HG02759 (cell line): ENCODE data around the gene ECM2.

Experiments used
- ATAC-seq: cut with Tn5 transposase; IDR thresholded peaks from one replicate; pipeline ENCODE4 v1.9.1; 2021; ENCODE audit warnings: mild to moderate bottlenecking, moderate library complexity; ENCODE audit not compliant: unreplicated experiment

ECM2 gene

DNA sequence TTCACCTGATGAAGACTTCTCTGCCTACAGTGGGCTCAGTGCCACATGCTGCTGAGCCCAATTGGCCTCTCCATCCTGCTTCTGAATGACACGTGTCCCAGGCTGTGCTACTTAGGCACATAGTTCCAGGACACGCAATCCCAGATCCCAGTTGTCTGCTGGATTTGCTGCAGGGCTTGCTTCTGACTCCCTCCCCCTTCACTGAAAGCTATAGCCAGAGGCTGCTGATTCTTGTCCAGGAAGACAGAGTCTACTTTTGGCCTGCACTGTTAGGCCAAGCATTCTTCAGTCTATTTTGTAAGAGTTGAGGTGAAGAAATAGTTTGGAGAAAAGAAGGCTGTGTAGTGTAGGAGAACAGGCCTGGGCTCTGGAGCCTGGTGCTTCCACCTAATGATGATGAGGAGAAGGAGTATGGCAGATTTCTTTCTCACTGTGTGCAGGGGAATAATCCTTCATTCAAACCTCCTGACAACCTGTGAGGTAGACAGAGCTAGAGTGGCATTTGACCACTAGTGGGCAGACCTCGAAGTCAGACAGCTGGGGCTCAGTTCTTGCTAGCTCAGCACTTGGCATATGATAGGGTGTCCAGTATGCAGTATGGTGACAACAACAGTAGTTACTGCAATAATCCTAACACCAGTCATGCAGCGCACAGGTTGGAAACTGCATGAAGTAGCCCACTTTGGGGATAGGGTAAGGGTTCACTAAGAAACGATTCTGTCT lies 34.0 kb downstream of the ECM2 start:
- no peak for ATAC-seq

DNA sequence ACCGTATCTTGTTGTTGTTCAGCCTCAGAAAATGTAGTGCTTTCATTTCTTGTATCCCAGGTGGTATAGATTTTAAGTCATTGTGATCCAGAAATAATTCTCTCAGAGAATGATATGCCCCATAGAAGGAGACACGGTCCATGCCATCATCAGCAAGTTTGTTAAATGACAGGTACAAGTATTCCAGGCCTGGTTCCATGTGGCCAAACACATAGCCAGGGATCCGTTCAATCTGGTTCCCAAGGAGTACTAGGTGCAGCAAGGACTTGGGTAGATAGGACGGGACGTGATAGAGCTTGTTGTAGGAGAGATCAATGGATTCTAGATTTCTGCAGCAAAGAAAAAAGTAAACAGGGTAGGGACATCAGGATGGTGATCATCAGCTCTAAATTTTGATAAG lies 35.1 kb downstream of the ECM2 start:
- ATAC-seq = no peak

GRCh38 chr9:92499701-92500100 lies 36.1 kb downstream of the ECM2 start:
- no peak for ATAC-seq

GRCh38 chr9:92496396-92497176 lies 39.2 kb downstream of the ECM2 start:
- ATAC-seq = no peak

DNA sequence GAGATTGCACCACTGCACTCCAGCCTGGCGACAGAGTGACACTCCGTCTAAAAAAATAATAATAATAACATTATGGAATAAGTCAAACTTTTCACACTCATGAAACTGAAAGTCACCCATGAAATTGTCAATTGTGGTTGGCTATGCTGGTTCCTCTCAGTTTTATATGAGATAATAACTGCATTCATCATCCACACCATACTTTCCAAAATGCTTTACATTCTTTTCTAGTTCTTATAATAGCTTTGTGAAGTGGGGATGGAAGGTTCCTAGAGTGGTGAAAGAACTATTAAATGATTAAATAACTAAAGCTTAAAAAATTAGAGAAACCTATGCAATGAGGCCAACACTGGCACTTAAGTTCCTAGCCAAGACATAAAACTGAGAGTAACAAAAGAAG lies 40.9 kb downstream of the ECM2 start:
- no peak for ATAC-seq

- ATAC-seq = no peak
Observed at GRCh38 chr9:92493749-92494387, 41.9 kb downstream of the ECM2 start.

DNA sequence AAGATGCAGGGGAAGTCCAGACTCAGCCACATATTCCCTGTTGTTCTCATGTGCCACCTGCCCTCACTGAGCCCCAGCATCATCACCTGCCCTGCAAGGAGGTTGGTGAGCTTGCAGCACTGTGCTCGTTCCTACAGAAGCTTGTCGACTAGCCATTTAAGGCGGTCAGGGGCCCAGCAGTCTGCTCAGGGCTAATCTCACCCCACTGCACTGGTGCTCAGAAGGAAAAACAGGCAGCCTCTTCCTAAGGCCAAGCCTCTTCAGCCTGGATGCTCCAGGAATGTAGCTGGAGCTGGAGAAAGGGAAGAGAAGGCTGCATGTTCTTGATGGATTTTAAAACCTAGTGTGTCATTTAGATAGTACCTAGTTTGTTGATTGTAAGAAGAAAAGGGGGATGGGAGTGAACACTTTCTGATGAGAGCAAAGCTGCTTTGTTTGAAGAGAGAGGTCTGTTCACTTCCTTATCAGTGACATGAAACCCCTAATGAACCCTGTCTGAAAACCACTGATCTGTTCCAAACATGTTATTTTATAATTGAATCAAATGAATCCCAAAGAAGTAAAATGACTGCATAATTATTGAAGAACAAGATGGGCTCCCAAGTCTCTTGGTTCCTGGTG lies 42.9 kb downstream of the ECM2 start:
- no peak for ATAC-seq

DNA sequence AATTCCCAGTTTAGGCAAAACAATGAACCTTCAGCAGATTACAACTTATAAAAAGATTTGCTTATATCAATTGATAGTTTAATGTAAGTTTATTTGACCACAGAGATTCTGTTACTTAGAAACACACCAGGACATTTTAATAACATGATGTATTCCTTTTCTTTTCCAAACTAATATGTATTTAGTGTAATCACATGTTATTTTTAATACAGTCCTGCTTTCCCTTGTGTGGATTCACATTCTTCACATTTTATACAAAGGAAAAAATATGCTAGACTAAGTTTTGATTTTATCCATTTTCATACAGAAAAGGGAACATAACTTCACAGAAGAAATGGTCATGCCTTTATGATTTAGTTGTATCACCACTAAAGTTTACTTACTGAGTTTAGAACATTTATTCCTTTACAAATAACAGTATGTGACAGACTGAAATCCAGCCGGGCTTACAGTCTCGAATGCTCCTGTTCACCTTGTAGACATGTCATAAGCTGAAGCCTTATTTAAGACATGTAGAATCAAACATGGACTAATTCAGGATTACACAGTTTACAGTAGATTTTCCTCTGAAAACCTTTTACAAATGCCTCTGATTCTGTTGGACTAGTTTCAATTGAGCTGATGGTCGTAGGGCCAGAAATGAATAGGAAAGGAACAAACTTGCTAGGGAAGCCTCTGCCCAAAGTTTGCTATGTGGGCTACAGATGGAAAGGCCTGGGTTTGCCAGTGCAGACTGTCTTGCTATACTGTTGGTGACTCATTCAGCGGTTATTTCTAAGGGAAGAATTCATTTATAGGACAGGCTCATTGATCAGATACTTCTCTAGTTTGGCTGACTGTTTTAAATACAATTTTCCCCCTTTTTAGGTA lies 46.9 kb downstream of the ECM2 start:
- ATAC-seq = no peak

DNA sequence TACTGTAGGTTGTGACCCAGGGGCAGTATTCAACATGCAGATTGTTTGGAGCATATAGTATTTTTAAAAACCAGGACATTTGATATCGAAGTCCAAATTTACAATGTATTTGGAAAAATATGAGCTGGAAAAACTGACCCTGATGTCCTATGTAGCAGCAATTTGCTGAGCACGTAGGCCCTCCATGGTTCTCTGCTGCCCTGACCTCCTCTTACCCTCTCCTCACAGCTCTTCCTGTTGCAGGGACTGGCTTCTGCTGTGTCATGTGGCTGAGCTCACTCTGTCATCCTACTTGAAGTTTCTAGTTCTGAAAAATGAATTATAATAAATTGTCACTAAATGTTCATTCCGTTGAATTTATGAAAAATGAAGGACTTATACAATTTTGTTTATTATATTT lies 49.4 kb downstream of the ECM2 start:
- ATAC-seq = no peak

- ATAC-seq = no peak
Observed at GRCh38 chr9:92484563-92484962, 51.2 kb downstream of the ECM2 start.

DNA sequence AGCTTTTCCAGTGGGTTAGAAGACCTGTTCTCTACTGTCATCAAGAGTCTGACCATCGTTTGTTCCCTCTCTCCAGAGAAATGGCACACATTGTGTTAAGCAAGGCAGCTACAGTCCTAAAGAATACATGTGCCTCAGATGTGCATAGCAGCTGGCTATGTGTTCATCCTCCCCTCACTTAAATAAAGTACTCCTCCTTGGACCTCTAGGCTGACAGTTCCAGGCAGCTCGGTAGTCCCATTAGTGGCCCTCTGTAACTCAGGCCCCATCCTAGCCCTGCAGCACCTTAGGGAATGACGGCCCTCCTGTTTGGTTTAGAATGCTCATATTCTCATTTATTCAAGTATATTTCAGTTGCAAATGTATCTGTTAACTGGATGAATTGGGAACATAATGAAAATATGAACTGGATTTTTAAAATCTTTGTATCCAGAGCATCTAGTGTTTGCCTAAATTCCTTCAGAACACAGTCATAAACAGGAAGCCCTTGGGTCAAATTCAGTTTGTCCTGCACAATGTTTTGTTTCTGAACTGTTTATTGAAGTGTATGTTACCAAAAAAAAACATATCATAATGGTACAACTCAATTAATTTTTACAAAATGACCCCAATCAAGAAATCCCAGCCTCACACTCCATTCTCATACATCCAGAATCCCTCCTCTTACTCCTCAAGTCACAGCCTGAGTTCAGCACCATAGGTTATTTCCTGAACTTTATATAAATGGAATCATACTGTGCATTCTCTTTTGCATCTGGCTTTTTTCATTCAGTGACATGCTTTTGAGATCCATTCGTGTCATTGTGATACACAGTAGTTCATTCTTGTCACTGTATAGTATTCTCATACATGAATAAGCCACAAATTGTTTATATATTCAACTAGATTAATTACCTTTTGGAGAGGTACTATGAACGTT lies 51.9 kb downstream of the ECM2 start:
- no peak for ATAC-seq

- ATAC-seq = no peak
Observed at GRCh38 chr9:92482805-92483204, 53.0 kb downstream of the ECM2 start.

DNA sequence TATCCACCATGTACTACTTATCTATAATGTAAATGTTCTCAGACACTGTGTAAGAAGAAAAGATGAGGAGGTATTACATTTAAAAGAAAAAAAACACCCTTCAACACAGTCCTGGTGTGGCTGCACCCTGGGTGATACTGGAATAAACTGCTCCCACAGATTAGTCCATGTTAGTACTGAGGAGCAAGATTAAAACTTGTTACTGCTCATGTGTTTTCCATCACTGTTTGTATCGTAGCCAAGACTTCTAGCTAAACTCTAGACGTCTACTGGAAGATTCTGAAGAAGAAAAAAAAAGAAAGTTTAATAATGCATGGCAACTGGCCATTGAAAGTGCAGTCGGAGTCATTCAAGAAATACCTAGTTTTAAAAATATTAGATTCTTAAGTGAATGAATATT lies 53.5 kb downstream of the ECM2 start, which contains the start of gene ASPN:
ASPN (minus strand) TSS at position 178 of the 400 bp plus-strand sequence.
- ATAC-seq = no peak

DNA sequence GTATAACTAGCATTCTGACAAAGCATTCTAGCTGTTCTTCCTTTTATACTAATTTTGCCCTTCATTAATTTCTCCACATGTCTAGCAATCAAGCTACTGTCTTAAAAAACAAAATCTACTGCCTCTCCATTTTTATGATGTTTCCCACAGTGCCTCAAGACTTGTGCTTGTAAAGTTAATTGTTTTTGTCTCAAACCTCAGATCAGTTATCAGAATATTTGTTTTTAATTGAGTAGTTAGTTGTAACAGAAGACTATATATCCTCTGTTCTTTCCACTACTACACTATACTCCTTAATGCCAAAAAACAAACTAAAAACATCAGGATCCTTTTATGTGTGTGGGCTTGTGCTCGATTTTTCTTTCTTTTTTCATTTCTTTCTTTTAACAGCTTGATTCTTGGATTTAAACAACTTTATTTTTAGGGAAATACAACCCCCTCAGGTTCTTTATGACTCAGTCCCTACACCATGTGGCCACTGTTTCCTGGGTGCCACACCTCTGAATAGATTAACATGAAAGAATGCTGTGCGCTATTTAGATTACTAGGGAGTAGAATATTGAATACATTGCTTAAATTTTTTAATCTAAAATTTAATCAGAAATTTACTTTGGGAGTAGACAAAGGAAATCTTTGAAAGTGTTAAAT lies 54.7 kb downstream of the ECM2 start:
- ATAC-seq = peak; percentile 60

GRCh38 chr9:92480291-92480771 lies 55.5 kb downstream of the ECM2 start:
- ATAC-seq = no peak

DNA sequence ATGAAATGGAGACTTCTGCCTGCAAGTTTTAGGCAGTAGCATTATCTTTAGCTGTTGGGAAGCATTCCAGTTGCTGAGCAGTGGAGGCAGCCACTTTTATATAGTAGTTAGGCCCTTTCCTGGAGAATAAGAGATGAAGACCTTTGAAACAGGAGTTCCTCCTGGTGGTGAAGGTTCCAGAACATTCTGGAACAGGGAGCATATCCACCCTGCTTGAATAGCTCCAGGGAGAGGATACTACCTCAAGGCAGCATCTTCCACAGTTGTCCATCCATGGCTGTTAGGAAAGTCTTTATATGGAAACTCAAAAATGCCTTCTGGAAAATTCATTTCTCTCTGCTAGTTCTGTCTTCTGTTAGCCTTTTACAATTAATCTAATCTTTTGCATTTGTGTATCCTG lies 56.4 kb downstream of the ECM2 start:
- ATAC-seq = no peak

DNA sequence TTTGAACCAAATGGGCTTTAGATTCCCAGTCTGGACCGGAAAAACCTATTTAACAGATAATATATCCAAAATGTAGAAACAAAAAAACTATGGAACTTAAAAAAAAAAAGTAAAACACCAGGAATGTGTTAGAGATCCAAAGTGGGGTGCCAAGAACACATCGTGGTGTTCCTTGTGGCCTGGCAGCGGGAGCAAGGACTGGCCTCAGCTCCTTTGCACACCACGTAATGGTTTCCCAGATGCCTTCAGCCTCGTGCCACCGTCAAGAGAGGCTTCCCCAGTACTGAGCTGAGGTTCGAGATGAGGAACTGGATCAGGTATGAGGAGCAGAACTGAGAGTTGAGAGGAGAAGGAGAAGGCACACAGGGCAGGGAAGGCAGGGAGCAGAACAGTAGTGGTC lies 57.0 kb downstream of the ECM2 start:
- ATAC-seq = no peak

- ATAC-seq = peak; percentile 70
Observed at GRCh38 chr9:92476962-92477361, 58.8 kb downstream of the ECM2 start.

- no peak for ATAC-seq
Observed at GRCh38 chr9:92474587-92474986, 61.2 kb downstream of the ECM2 start.
